Vagina (tissue), 2 donors: ENCODE measurements around the gene ERBB4.

ENCODE experiments used
- POLR2AphosphoS5 ChIP-seq, 2 donors: sonication (generic); formaldehyde crosslinking; IDR thresholded peaks; one replicate each; pipeline ENCODE4 v1.9.0; 2017; ENCODE audit warnings: antibody characterized with exemption in 2 of 2, mild to moderate bottlenecking in 2 of 2, low read depth in 1 of 2; ENCODE audit not compliant: insufficient read depth in 1 of 2
- TF ChIP-seq, protein P1 (sequence below), 3 experiments: fragments of 450-650 bp in 2 of 3; fragments of 200-600 bp in 1 of 3; sonication (generic) in 1 of 3; IDR thresholded peaks; one replicate each; pipeline ENCODE4 v1.5.1; 2017 to 2019; ENCODE audit warnings: antibody characterized with exemption in 3 of 3, mild to moderate bottlenecking in 2 of 3, moderate library complexity in 2 of 3

GRCh38 chr2:212001325-212001724 is 537.3 kb downstream of the ERBB4 start:
- no peak for TF ChIP-seq POLR2AphosphoS5 (IDR thresholded peaks at IDR 0.05; ENCODE audit: insufficient read depth in 1 of 2, low read depth in 1 of 2)
- TF ChIP-seq, protein P1, sequence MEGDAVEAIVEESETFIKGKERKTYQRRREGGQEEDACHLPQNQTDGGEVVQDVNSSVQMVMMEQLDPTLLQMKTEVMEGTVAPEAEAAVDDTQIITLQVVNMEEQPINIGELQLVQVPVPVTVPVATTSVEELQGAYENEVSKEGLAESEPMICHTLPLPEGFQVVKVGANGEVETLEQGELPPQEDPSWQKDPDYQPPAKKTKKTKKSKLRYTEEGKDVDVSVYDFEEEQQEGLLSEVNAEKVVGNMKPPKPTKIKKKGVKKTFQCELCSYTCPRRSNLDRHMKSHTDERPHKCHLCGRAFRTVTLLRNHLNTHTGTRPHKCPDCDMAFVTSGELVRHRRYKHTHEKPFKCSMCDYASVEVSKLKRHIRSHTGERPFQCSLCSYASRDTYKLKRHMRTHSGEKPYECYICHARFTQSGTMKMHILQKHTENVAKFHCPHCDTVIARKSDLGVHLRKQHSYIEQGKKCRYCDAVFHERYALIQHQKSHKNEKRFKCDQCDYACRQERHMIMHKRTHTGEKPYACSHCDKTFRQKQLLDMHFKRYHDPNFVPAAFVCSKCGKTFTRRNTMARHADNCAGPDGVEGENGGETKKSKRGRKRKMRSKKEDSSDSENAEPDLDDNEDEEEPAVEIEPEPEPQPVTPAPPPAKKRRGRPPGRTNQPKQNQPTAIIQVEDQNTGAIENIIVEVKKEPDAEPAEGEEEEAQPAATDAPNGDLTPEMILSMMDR (IDR thresholded peaks at IDR 0.05), result no peak
